Bronchial epithelial cell (primary cell): ENCODE measurements around the gene FSCN2. TPM values are rescaled to one million over a fixed set of nuclear protein-coding genes. Genes with fewer than 3 reads are reported as not detected.

Experiments used
- DNase-seq: peaks from one replicate; pipeline ENCODE4 v3.0.0-alpha.2; 2010; ENCODE audit warnings: low read depth
- FAIRE-seq: peaks from 2 replicates; lab custom pipeline; 2011; peaks lifted over from hg19 to GRCh38; lab: Jason Lieb, UNC
- H3K27me3 ChIP-seq: 2 replicates; pipeline ENCODE4 v1.5.1; 2011; ENCODE audit warnings: low read length; ENCODE audit not compliant: control insufficient read depth, insufficient read depth
- H3K36me3 ChIP-seq: 2 replicates; pipeline ENCODE4 v1.5.1; 2011; ENCODE audit warnings: low read length; ENCODE audit not compliant: control insufficient read depth, insufficient read depth
- H3K4me3 ChIP-seq: 2 replicates; pipeline ENCODE4 v1.5.1; 2011; ENCODE audit warnings: mild to moderate bottlenecking, low read depth, low read length, control low read depth
- total RNA-seq: library from RNA; depleted of rRNA; stranded (reverse); fragments of >200 nt; gene quantifications from 2 replicates; pipeline ENCODE4 v1.2.1, GENCODE V29; 2014
- TF ChIP-seq, protein P1 (sequence below): IDR thresholded peaks from 2 replicates; pipeline ENCODE4 v1.5.1; 2011; ENCODE audit warnings: mild to moderate bottlenecking, moderate library complexity, low read length, control low read depth, inconsistent platforms; ENCODE audit not compliant: insufficient read depth, severe bottlenecking

FSCN2 gene
- total RNA-seq, 1 donor from 2014 or later = 1.3 TPM

DNA sequence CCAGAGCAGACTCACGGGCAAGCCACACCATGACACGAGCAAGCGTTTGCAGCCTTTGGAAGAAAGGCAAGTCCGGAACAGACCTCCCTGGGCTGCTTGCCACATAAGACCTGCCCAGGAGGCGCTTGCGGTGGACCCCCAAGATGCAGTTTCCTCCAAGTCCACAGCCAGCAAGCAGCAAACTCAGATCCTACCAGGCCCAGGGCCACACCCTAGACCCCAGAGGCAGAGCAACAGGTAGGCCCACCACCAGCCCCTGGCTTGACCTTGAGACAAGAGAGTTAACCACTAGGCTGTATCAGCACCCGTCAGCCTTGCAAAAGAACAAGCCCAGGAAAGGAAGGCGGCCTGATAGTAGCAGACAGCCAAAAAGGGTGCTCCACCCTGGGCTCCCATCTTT lies 21.6 kb downstream of the FSCN2 start:
- TF ChIP-seq, protein P1, sequence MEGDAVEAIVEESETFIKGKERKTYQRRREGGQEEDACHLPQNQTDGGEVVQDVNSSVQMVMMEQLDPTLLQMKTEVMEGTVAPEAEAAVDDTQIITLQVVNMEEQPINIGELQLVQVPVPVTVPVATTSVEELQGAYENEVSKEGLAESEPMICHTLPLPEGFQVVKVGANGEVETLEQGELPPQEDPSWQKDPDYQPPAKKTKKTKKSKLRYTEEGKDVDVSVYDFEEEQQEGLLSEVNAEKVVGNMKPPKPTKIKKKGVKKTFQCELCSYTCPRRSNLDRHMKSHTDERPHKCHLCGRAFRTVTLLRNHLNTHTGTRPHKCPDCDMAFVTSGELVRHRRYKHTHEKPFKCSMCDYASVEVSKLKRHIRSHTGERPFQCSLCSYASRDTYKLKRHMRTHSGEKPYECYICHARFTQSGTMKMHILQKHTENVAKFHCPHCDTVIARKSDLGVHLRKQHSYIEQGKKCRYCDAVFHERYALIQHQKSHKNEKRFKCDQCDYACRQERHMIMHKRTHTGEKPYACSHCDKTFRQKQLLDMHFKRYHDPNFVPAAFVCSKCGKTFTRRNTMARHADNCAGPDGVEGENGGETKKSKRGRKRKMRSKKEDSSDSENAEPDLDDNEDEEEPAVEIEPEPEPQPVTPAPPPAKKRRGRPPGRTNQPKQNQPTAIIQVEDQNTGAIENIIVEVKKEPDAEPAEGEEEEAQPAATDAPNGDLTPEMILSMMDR = no peak
- H3K27me3 ChIP-seq = no peaks in the 10 kb centered on the region
- peaks cover 36% of the 10 kb centered on the region for H3K36me3 ChIP-seq
- no peak overlapping the region for H3K4me3 ChIP-seq
- FAIRE-seq = no peak
- no peak for DNase-seq

DNA sequence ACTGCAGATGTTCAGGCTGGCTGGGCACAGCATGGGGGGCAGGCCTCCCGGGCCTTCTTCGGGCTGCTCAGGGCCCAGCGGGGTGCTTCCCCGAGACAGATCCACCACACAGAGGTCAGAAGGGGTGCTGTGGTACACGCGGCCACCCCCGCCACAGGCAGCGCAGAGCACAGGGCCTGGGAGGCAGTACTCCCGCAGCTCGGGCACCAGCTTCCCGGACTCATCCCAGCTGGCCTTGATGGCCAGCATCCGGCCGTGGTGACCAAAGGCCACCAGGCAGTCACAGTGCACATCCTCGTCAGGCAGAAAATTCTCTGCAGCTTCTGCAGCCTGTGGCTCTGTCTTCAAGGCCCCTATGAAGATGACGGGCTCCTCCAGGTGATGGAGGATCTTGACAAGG lies 22.1 kb downstream of the FSCN2 start:
- H3K27me3 ChIP-seq = no peaks in the 10 kb centered on the region
- H3K4me3 ChIP-seq = no peak overlapping the region
- H3K36me3 ChIP-seq = peaks cover 33% of the 10 kb centered on the region
- FAIRE-seq = no peak
- TF ChIP-seq, protein P1 = no peak
- DNase-seq = no peak

DNA sequence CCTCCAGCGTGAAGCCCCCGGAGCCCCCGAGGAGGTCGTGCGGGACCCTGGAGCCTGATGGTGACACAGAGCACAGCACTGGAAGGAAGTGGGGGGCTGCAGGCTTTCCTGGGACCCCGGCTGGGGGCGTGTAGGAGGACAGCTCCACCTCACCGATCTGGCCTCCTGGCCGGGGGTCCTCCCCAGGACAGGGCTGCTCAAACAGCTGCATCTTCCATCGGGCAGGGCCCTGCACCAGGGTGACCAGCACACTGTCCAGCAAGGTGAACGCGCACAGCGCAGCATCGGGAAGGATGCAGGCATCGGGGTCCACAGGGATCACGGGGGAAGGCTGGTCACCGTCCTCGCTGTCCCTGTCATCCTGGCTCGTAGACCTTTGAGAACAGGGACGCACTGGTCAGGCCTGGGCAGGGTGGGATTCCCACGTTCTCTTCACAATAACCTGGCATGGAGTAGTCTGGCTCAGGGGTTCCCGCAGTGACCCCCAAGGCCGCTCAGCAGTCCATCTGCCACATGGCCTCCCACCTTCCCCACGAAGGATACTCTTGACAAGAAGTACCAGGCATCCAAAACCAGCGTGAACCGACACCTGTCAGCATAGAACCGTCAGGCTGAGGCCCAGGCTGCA lies 22.8 kb downstream of the FSCN2 start:
- Histone ChIP-seq H3K36me3 (peaks cover 29% of the 10 kb centered on the region), H3K4me3 (peak overlapping the region; percentile 77), H3K27me3 (no peaks in the 10 kb centered on the region)
- no peak for DNase-seq
- TF ChIP-seq, protein P1 = no peak
- FAIRE-seq = no peak

DNA sequence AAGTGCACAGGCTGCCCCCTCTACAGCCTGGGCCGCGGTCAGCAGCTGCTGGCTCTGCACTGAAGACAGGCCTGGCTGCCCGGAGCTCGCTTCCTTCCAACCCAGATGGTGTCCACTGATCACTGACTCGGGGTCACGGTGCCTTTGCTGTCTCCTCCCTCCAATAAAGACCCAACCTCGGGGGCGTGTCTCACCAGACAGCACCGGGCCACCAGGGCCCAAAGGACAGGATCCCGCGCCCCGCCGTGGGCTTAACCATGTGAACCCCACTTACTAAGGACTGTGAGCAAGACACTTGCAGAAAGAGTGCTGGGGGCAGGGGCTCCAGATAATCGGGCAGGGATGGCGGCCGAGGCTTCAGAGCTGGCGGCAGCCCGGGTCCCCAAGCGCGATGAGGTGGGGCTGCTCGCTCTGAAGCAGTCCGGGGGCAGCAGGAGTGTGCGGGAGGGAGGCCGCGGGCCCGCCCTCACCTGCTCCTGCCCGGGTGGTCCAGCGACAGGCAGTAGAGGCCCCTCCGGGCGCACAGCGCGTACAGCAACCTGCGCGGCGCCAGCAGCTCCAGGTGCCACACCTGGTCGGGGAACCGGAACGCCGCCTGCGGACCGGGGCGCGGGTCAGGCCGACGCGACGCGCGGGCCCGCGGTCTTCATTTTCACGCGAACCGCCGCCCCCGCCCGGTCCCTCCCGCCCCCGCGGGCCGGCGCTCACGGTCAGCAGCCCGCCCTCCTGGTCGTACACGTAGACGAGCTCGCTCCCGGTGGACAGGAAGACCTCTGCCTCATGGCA lies 23.5 kb downstream of the FSCN2 start:
- peaks cover 23% of the 10 kb centered on the region for H3K36me3 ChIP-seq
- FAIRE-seq = no peak
- H3K4me3 ChIP-seq = peak overlapping the region; percentile 77

DNA sequence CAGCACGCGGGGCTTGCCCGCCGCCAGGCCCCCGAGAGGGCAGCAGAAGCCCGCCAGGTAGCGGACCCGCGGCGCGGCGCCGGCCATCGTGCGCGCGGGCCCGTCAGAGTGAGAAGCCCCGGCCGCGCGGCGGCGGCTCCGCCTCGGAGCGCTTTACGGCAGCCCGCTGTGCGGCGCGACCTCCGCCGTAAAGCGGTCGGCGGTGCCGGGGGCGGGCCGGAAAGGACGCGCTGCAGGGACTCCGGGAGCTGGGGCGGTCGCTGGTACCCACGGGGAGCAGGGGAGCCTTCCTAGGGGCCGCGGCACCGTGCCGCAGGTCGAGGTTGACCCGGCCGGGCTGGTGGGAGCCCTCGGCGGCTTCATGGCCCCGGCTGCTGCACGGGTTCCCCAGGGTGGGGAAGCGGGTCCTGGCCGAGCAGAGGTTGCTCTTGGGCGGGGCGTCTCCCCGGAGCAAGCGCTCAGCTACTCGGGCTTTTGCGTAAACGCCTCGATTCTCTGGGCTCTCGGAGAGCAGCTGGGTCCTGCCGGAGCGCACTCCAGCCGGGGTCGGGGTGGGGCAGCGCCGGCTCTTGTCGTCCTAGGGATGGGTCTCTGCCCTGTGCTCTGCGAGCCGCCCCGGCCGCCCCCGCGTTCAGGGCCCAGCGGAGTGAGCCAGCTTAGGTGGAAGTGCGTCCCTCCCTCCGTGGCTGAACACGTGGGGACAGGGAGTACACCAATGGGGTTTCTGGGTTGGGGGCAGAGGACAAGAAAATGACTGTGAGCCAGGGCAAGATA lies 24.3 kb downstream of the FSCN2 start, which contains the start of gene FAAP100:
Gene FAAP100 (minus strand): TSS at position 110 of the 774 bp plus-strand sequence. CDS start 23 bp downstream, at position 87.
- Histone ChIP-seq H3K36me3 (peaks cover 23% of the 10 kb centered on the region), H3K27me3 (no peaks in the 10 kb centered on the region), H3K4me3 (peak within 1 kb of the TSS; percentile 77)
- TF ChIP-seq, protein P1 = no peak
- no peak for FAIRE-seq
- DNase-seq = peak; percentile 49

More for the DNA sequence above, 23.5 kb downstream of the FSCN2 start:
- DNase-seq = no peak
- no peaks in the 10 kb centered on the region for H3K27me3 ChIP-seq
- TF ChIP-seq, protein P1 = no peak
